ENCODE results near the gene OR1E1.
A peak's percentile ranks its signal among the peaks of the same experiment; 100 is the strongest.
"Not testable (repeated sequence)": the region's sequence is repeated elsewhere in the genome, so short reads cannot be mapped to it uniquely, and the experiment has no call there.

OR1E1 gene

GRCh38 chr17:3398310-3398709 is at the start of gene OR1E1:
Gene OR1E1 (minus strand): TSS chr17:3398410. CDS start chr17:3398410, 0 bp downstream.
- DNase-seq = no peak

GRCh38 chr17:3447625-3448024 is 49.4 kb upstream of the OR1E1 start:
- peak; percentile 31 for DNase-seq

GRCh38 chr17:3440451-3440850 is 42.2 kb upstream of the OR1E1 start:
- DNase-seq = no peak

- no peak for DNase-seq
Measured at GRCh38 chr17:3438368-3438767, 40.2 kb upstream of the OR1E1 start.

GRCh38 chr17:3433741-3434140 is 35.5 kb upstream of the OR1E1 start, which contains the start of gene OR1E2:
Gene OR1E2 (minus strand): TSS chr17:3433841. CDS start chr17:3433841, 0 bp downstream.
- no peak for DNase-seq

- DNase-seq = peak; percentile 17
Measured at GRCh38 chr17:3433215-3433614, 35.0 kb upstream of the OR1E1 start.

GRCh38 chr17:3418222-3418621 is 20.0 kb upstream of the OR1E1 start:
- no peak for DNase-seq

- no peak for DNase-seq
Measured at GRCh38 chr17:3415610-3416009, 17.4 kb upstream of the OR1E1 start.

GRCh38 chr17:3412216-3412615 is 14.0 kb upstream of the OR1E1 start:
- not testable (repeated sequence) for DNase-seq

GRCh38 chr17:3411070-3411469 is 12.9 kb upstream of the OR1E1 start, which contains the start of gene OR3A3:
Gene OR3A3 (plus strand): TSS chr17:3411370.
- DNase-seq = no peak

- not testable (repeated sequence) for DNase-seq
Measured at GRCh38 chr17:3403856-3404255, 5.6 kb upstream of the OR1E1 start.

- no peak for DNase-seq
Measured at GRCh38 chr17:3401786-3402185, 3.6 kb upstream of the OR1E1 start.

- no peak for DNase-seq
Measured at GRCh38 chr17:3400055-3400454, 1.8 kb upstream of the OR1E1 start.

- not testable (repeated sequence) for DNase-seq
Measured at GRCh38 chr17:3397801-3398200, 409 bp downstream of the OR1E1 start.

- no peak for DNase-seq
Measured at GRCh38 chr17:3389791-3390190, 8.4 kb downstream of the OR1E1 start.

GRCh38 chr17:3385869-3386816 is 12.1 kb downstream of the OR1E1 start, which contains the start of gene OR3A2:
Gene OR3A2 (minus strand): TSS chr17:3386308.
- DNase-seq = no peak

GRCh38 chr17:3381957-3382356 is 16.3 kb downstream of the OR1E1 start:
- no peak for DNase-seq

- no peak for DNase-seq
Measured at GRCh38 chr17:3378321-3378720, 19.9 kb downstream of the OR1E1 start.

GRCh38 chr17:3371167-3371566 is 27.0 kb downstream of the OR1E1 start:
- DNase-seq = not testable (repeated sequence)

Measured in suppressor macrophage treated with lipopolysaccharide for 4 hours (primary cell).